SK-N-SH (cell line): ENCODE measurements around the gene HAND1. TPM values are rescaled to one million over a fixed set of nuclear protein-coding genes. Genes with fewer than 3 reads are reported as not detected.

Experiments used
- CTCF ChIA-PET: fragments of 300-600, 350-600 bp; formaldehyde crosslinking; extraction: SDS; loops from one replicate; lab custom pipeline; 2021; lab: Yijun Ruan, JAX
- POLR2A ChIA-PET: fragments of 350-600 bp; sonication (Branson Sonifier 250); formaldehyde crosslinking; extraction: SDS; loops from one replicate; lab custom pipeline; 2020; ENCODE audit warnings: antibody characterized with exemption, inconsistent platforms; lab: Yijun Ruan, JAX
- DNase-seq: peaks from one replicate; pipeline ENCODE4 v3.0.0; 2012
- H2AFZ ChIP-seq: fragments of 200-600 bp; sonication (generic); 2 replicates; pipeline ENCODE4 v1.8.1; 2016; ENCODE audit warnings: antibody characterized with exemption, mild to moderate bottlenecking, low read depth
- H3F3A ChIP-seq: fragments of 200-600 bp; sonication (generic); replicated peaks from 2 replicates; pipeline ENCODE3; 2016; ENCODE audit warnings: antibody characterized with exemption, mild to moderate bottlenecking; ENCODE audit not compliant: insufficient read depth
- H3K27ac ChIP-seq, 2 experiments: fragments of 200-500 bp in 1 of 2; fragments of 200-600 bp in 1 of 2; sonication (Bioruptor generic) in 1 of 2; sonication (generic), shearing (Covaris generic) in 1 of 2; 2 replicates each; pipeline versions ENCODE4 v1.5.1 to v1.6.1; 2014 to 2016; ENCODE audit warnings: low read depth in 2 of 2, inconsistent platforms in 1 of 2, low read length in 1 of 2, mild to moderate bottlenecking in 1 of 2, mixed read lengths in 1 of 2
- H3K27me3 ChIP-seq: fragments of 200-600 bp; sonication (generic), shearing (Covaris generic); 2 replicates; pipeline ENCODE4 v1.6.1; 2016; ENCODE audit warnings: mixed run types; ENCODE audit not compliant: insufficient read depth
- H3K36me3 ChIP-seq, 2 experiments: fragments of 200-500 bp in 1 of 2; fragments of 200-600 bp in 1 of 2; sonication (Bioruptor generic) in 1 of 2; sonication (generic) in 1 of 2; replicated peaks in 1 of 2; 2 replicates each; pipeline versions ENCODE3 to v1.5.1; 2014 to 2016; ENCODE audit warnings: low read length in 1 of 2, mild to moderate bottlenecking in 1 of 2; ENCODE audit not compliant: insufficient read depth in 2 of 2, control insufficient read depth in 1 of 2
- H3K4me1 ChIP-seq, 2 experiments: fragments of 200-500 bp in 1 of 2; fragments of 200-600 bp in 1 of 2; sonication (Bioruptor generic) in 1 of 2; sonication (generic), shearing (Covaris generic) in 1 of 2; 2 replicates each; pipeline versions ENCODE4 v1.5.1 to v1.6.1; 2014 to 2016; ENCODE audit warnings: low read depth in 1 of 2, low read length in 1 of 2, mixed run types in 1 of 2; ENCODE audit not compliant: insufficient read depth in 2 of 2, control insufficient read depth in 1 of 2
- H3K4me2 ChIP-seq: fragments of 200-600 bp; sonication (generic), shearing (Covaris generic); 2 replicates; pipeline ENCODE4 v1.6.1; 2017; ENCODE audit warnings: mixed run types
- H3K4me3 ChIP-seq, 2 experiments: fragments of 200-500 bp in 1 of 2; fragments of 200-600 bp in 1 of 2; sonication (Bioruptor generic) in 1 of 2; sonication (generic), shearing (Covaris generic) in 1 of 2; 2 replicates each; pipeline versions ENCODE4 v1.5.1 to v1.8.1; 2014 to 2016; ENCODE audit warnings: low read depth in 2 of 2, inconsistent platforms in 1 of 2, low read length in 1 of 2, mild to moderate bottlenecking in 1 of 2, mixed read lengths in 1 of 2, moderate library complexity in 1 of 2
- H3K79me2 ChIP-seq: fragments of 200-600 bp; sonication (generic); 2 replicates; pipeline ENCODE4 v1.8.1; 2017; ENCODE audit warnings: mild to moderate bottlenecking; ENCODE audit not compliant: insufficient read depth
- H3K9ac ChIP-seq: fragments of 200-600 bp; sonication (generic); 2 replicates; pipeline ENCODE4 v1.6.1; 2017; ENCODE audit warnings: mixed run types
- H3K9me2 ChIP-seq: fragments of 200-600 bp; sonication (generic); 2 replicates; pipeline ENCODE4 v1.6.1; 2017; ENCODE audit warnings: mixed run types
- H3K9me3 ChIP-seq: fragments of 200-600 bp; sonication (generic); 2 replicates; pipeline ENCODE4 v1.6.1; 2017; ENCODE audit warnings: mixed run types, mild to moderate bottlenecking, moderate library complexity
- H4K20me1 ChIP-seq: fragments of 200-600 bp; sonication (generic); 2 replicates; pipeline ENCODE4 v1.6.1; 2017; ENCODE audit warnings: mild to moderate bottlenecking, mixed run types; ENCODE audit not compliant: insufficient read depth
- EZH2phosphoT487 ChIP-seq: fragments of 200-600 bp; sonication (generic); IDR thresholded peaks from 2 replicates; pipeline ENCODE4 v1.6.1; 2017; ENCODE audit warnings: low read depth, mixed run types, mild to moderate bottlenecking, antibody characterized with exemption, moderate library complexity, borderline replicate concordance
- FOXJ3 ChIP-seq: sonication (generic); formaldehyde crosslinking; IDR thresholded peaks from 2 replicates; pipeline ENCODE4 v1.5.1; 2020; ENCODE audit warnings: mild to moderate bottlenecking, missing genetic modification reagents
- FOXM1 ChIP-seq: IDR thresholded peaks from 2 replicates; pipeline ENCODE4 v1.4.0; 2012; ENCODE audit warnings: low read depth, mild to moderate bottlenecking
- IRF3 ChIP-seq: fragments of 150-350 bp; IDR thresholded peaks from 2 replicates; pipeline ENCODE4 v1.6.1; 2016; ENCODE audit warnings: mild to moderate bottlenecking, low read depth, low read length
- MAX ChIP-seq: IDR thresholded peaks from 2 replicates; pipeline ENCODE4 v1.4.0; 2012; ENCODE audit warnings: low read depth
- NRF1 ChIP-seq: IDR thresholded peaks from 2 replicates; pipeline ENCODE4 v1.6.1; 2012; ENCODE audit warnings: low read depth, mild to moderate bottlenecking, low read length
- RXRA ChIP-seq: IDR thresholded peaks from 2 replicates; pipeline ENCODE4 v1.4.0; 2012; ENCODE audit warnings: low read depth, mild to moderate bottlenecking, borderline replicate concordance
- SIN3A ChIP-seq: IDR thresholded peaks from 2 replicates; pipeline ENCODE4 v1.6.1; 2012; ENCODE audit warnings: low read depth, mild to moderate bottlenecking, low read length, moderate library complexity, borderline replicate concordance
- USF2 ChIP-seq: fragments of 150-350 bp; IDR thresholded peaks from 2 replicates; pipeline ENCODE4 v1.6.1; 2017; ENCODE audit warnings: antibody characterized with exemption, low read length, low read depth, borderline replicate concordance
- YY1 ChIP-seq: IDR thresholded peaks from 2 replicates; pipeline ENCODE4 v1.4.0; 2012; ENCODE audit warnings: low read depth, mild to moderate bottlenecking
- WGBS: methylation state at CpG from one replicate; pipeline ENCODE4 v1.1.6; 2017; ENCODE audit warnings: low lambda C conversion rate; 5-methylcytosine and 5-hydroxymethylcytosine counted together
- polyA plus RNA-seq, 3 experiments: library from polyadenylated mRNA; depleted of rRNA; stranded (reverse); fragments of >200 nt; gene quantifications; 2 replicates each; pipeline ENCODE4 v1.2.3, GENCODE V29; 2012

HAND1 gene
- polyA plus RNA-seq, 1 of the 3 experiments (the other 2 are of a cell fraction): 1.1 TPM

- Histone ChIP-seq H3K36me3 (peaks cover 33 to 49% of the 10 kb centered on the region in 2 experiments), H3K79me2 (peaks cover 18% of the 10 kb centered on the region), H3K27ac (no peak overlapping the region), H3F3A (peaks cover 4% of the 10 kb centered on the region), H3K4me1 (peaks cover 0 to 4% of the 10 kb centered on the region in 2 experiments; a peak in 2 of 4 replicates), H3K9me2 (no peaks in the 10 kb centered on the region), H3K27me3 (no peaks in the 10 kb centered on the region), H4K20me1 (no peaks in the 10 kb centered on the region), H3K4me2 (no peak overlapping the region), H2AFZ (no peak overlapping the region), H3K4me3 (no peak overlapping the region), H3K9me3 (no peaks in the 10 kb centered on the region), H3K9ac (no peak overlapping the region)
- WGBS: 82% methylated on average over 5 of the region's 5 CpGs
- no peak for DNase-seq
- TF ChIP-seq FOXJ3 (CRISPR knock-in tag) (no peak), MAX (no peak), EZH2phosphoT487 (no peak), IRF3 (no peak)
- ChIA-PET POLR2A (no interaction called here), CTCF (interaction anchor here (1.0 to 2.5 kb wide), 2 partner anchors 18 to 36 kb away, joined by 3 to 7 read pairs; no protein-coding TSS in a partner anchor)
These were observed 37.5 kb downstream of the HAND1 start for GRCh38 chr5:154440540-154440939.

GRCh38 chr5:154437281-154437965 lies 40.6 kb downstream of the HAND1 start:
- no peak overlapping the region for H3K9ac ChIP-seq
- 94% methylated on average over 5 of the region's 5 CpGs for WGBS
- H3F3A ChIP-seq: peaks cover 11% of the 10 kb centered on the region
- no peaks in the 10 kb centered on the region for H3K79me2 ChIP-seq
- H3K36me3 ChIP-seq: peaks cover 42 to 47% of the 10 kb centered on the region in 2 experiments
- H3K4me1 ChIP-seq: no peaks in the 10 kb centered on the region
- H3K9me2 ChIP-seq: no peaks in the 10 kb centered on the region
- no peaks in the 10 kb centered on the region for H4K20me1 ChIP-seq
- no peak overlapping the region for H3K27ac ChIP-seq
- no peaks in the 10 kb centered on the region for H3K27me3 ChIP-seq
- no peak for TF ChIP-seq USF2
- TF ChIP-seq NRF1: no peak
- TF ChIP-seq RXRA: no peak
- no peak for TF ChIP-seq YY1
- TF ChIP-seq SIN3A: no peak
- TF ChIP-seq FOXJ3 (CRISPR knock-in tag): no peak
- TF ChIP-seq FOXM1: no peak
- TF ChIP-seq, all 33 proteins: peak for 0
- POLR2A ChIA-PET: no interaction called here
- Histone ChIP-seq H3K4me2 (no peak overlapping the region), H3K9me3 (no peaks in the 10 kb centered on the region), H2AFZ (no peak overlapping the region), H3K4me3 (no peak overlapping the region)
- DNase-seq: no peak
- CTCF ChIA-PET: no interaction called here
